DLD1 (cell line): ENCODE measurements around the gene NUDCD3.

Source experiments
- in situ Hi-C: cut with HindIII; loops from 2 replicates; pipeline ENCODE4 v1.10.0; 2017; ENCODE audit warnings: low sequenced_read_pairs

The NUDCD3 gene

GRCh38 chr7:44482502-44483485, 7.7 kb downstream of the NUDCD3 start:
- in situ Hi-C loops = no loop called here

GRCh38 chr7:44477938-44478337, 12.5 kb downstream of the NUDCD3 start:
- in situ Hi-C loops = no loop called here

GRCh38 chr7:44477063-44477830, 13.2 kb downstream of the NUDCD3 start:
- in situ Hi-C loops = no loop called here

GRCh38 chr7:44476313-44476712, 14.1 kb downstream of the NUDCD3 start:
- in situ Hi-C loops = no loop called here

GRCh38 chr7:44473295-44473694, 17.2 kb downstream of the NUDCD3 start:
- in situ Hi-C loops = no loop called here

GRCh38 chr7:44472843-44473242, 17.6 kb downstream of the NUDCD3 start:
- in situ Hi-C loops = no loop called here

GRCh38 chr7:44471850-44472249, 18.6 kb downstream of the NUDCD3 start:
- in situ Hi-C loops = no loop called here

- in situ Hi-C loops = no loop called here
Measured at GRCh38 chr7:44471436-44471835, 19.0 kb downstream of the NUDCD3 start.

GRCh38 chr7:44470628-44471245, 19.7 kb downstream of the NUDCD3 start:
- in situ Hi-C loops = no loop called here

GRCh38 chr7:44470135-44470479, 20.4 kb downstream of the NUDCD3 start:
- in situ Hi-C loops = no loop called here

- in situ Hi-C loops = no loop called here
Measured at GRCh38 chr7:44469461-44470134, 20.9 kb downstream of the NUDCD3 start.

- in situ Hi-C loops = no loop called here
Measured at GRCh38 chr7:44467217-44467548, 23.3 kb downstream of the NUDCD3 start.

GRCh38 chr7:44466300-44467216, 23.9 kb downstream of the NUDCD3 start:
- in situ Hi-C loops = no loop called here

- in situ Hi-C loops = no loop called here
Measured at GRCh38 chr7:44465490-44465889, 25.0 kb downstream of the NUDCD3 start.

GRCh38 chr7:44463169-44463808, 27.2 kb downstream of the NUDCD3 start:
- in situ Hi-C loops = no loop called here

GRCh38 chr7:44461387-44461786, 29.1 kb downstream of the NUDCD3 start:
- in situ Hi-C loops = no loop called here

- in situ Hi-C loops = no loop called here
Measured at GRCh38 chr7:44460325-44460724, 30.1 kb downstream of the NUDCD3 start.

- in situ Hi-C loops = no loop called here
Measured at GRCh38 chr7:44455155-44455554, 35.3 kb downstream of the NUDCD3 start.

GRCh38 chr7:44454348-44454747, 36.1 kb downstream of the NUDCD3 start:
- in situ Hi-C loops = no loop called here

GRCh38 chr7:44451123-44451522, 39.3 kb downstream of the NUDCD3 start:
- in situ Hi-C loops = no loop called here
